ENCODE results near the gene CD200. TPM values are rescaled to one million over a fixed set of nuclear protein-coding genes. Genes with fewer than 3 reads are reported as not detected.

The CD200 gene
- total and polyA plus RNA-seq, 2 experiments from 2014 or later, result 51.9 to 65.0 TPM

GRCh38 chr3:112308151-112308911 lies 24.6 kb upstream of the CD200 start:
- ATAC-seq (no peak), DNase-seq (ENCODE audit: low spot score) (peak; percentile 70)
- Mint-ChIP-seq H3K27ac (peak overlapping the region; percentile 89), H3K27me3 (ENCODE audit: insufficient read depth, low read depth, poor library complexity) (peaks cover 7% of the 10 kb centered on the region), H3K9me3 (no peaks in the 10 kb centered on the region), H3K36me3 (ENCODE audit: low read depth) (peaks cover 6% of the 10 kb centered on the region), H3K4me3 (no peak overlapping the region), H3K4me1 (peaks cover 28% of the 10 kb centered on the region)
- Histone ChIP-seq H3K9me2 (ENCODE audit: insufficient read depth) (no peaks in the 10 kb centered on the region), H3K4me2 (no peak overlapping the region), H3K36me3 (ENCODE audit: insufficient read depth) (no peaks in the 10 kb centered on the region), H3F3A (replicated peaks; ENCODE audit: low read depth) (peaks cover 9% of the 10 kb centered on the region; the same call in 1 of the 2 replicates), H3K27ac (ENCODE audit: low read depth) (no peak overlapping the region), H3K79me2 (replicated peaks; ENCODE audit: insufficient read depth) (no peaks in the 10 kb centered on the region), H3K4me3 (no peak overlapping the region), H2AFZ (no peak overlapping the region), H4K20me1 (replicated peaks; ENCODE audit: insufficient read depth) (no peaks in the 10 kb centered on the region), H3K4me1 (ENCODE audit: insufficient read depth) (peaks cover 25% of the 10 kb centered on the region), H3K27me3 (ENCODE audit: insufficient read depth) (no peaks in the 10 kb centered on the region)
- TF ChIP-seq JUNB (IDR thresholded peaks at IDR 0.05; ENCODE audit: unreplicated experiment) (no peak), ZNF114 (CRISPR knock-in tag; IDR thresholded peaks at IDR 0.05) (no peak), NANOG (IDR thresholded peaks at IDR 0.05; ENCODE audit: borderline replicate concordance) (no peak), EZH2phosphoT487 (IDR thresholded peaks at IDR 0.05; ENCODE audit: unreplicated experiment) (no peak), ETS1 (IDR thresholded peaks at IDR 0.05) (no peak), STAT1 (IDR thresholded peaks at IDR 0.05; ENCODE audit: unreplicated experiment) (no peak), CREB1 (CRISPR knock-in tag; IDR thresholded peaks at IDR 0.05; ENCODE audit: low read depth) (no peak), EZH2 (IDR thresholded peaks at IDR 0.05; ENCODE audit: low read depth, unreplicated experiment) (no peak), POLR2AphosphoS5 (IDR thresholded peaks at IDR 0.05; ENCODE audit: low read depth) (no peak), ZNF331 (CRISPR knock-in tag; IDR thresholded peaks at IDR 0.05; ENCODE audit: low read depth) (no peak)
- TF ChIP-seq, protein P1, sequence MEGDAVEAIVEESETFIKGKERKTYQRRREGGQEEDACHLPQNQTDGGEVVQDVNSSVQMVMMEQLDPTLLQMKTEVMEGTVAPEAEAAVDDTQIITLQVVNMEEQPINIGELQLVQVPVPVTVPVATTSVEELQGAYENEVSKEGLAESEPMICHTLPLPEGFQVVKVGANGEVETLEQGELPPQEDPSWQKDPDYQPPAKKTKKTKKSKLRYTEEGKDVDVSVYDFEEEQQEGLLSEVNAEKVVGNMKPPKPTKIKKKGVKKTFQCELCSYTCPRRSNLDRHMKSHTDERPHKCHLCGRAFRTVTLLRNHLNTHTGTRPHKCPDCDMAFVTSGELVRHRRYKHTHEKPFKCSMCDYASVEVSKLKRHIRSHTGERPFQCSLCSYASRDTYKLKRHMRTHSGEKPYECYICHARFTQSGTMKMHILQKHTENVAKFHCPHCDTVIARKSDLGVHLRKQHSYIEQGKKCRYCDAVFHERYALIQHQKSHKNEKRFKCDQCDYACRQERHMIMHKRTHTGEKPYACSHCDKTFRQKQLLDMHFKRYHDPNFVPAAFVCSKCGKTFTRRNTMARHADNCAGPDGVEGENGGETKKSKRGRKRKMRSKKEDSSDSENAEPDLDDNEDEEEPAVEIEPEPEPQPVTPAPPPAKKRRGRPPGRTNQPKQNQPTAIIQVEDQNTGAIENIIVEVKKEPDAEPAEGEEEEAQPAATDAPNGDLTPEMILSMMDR (conservative IDR thresholded peaks at IDR 0.05; ENCODE audit: low read depth in 2 of 2), result no peak
- TF ChIP-seq, protein P2, sequence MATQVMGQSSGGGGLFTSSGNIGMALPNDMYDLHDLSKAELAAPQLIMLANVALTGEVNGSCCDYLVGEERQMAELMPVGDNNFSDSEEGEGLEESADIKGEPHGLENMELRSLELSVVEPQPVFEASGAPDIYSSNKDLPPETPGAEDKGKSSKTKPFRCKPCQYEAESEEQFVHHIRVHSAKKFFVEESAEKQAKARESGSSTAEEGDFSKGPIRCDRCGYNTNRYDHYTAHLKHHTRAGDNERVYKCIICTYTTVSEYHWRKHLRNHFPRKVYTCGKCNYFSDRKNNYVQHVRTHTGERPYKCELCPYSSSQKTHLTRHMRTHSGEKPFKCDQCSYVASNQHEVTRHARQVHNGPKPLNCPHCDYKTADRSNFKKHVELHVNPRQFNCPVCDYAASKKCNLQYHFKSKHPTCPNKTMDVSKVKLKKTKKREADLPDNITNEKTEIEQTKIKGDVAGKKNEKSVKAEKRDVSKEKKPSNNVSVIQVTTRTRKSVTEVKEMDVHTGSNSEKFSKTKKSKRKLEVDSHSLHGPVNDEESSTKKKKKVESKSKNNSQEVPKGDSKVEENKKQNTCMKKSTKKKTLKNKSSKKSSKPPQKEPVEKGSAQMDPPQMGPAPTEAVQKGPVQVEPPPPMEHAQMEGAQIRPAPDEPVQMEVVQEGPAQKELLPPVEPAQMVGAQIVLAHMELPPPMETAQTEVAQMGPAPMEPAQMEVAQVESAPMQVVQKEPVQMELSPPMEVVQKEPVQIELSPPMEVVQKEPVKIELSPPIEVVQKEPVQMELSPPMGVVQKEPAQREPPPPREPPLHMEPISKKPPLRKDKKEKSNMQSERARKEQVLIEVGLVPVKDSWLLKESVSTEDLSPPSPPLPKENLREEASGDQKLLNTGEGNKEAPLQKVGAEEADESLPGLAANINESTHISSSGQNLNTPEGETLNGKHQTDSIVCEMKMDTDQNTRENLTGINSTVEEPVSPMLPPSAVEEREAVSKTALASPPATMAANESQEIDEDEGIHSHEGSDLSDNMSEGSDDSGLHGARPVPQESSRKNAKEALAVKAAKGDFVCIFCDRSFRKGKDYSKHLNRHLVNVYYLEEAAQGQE (IDR thresholded peaks at IDR 0.05; ENCODE audit: unreplicated experiment), result no peak
- TF ChIP-seq, protein P3, sequence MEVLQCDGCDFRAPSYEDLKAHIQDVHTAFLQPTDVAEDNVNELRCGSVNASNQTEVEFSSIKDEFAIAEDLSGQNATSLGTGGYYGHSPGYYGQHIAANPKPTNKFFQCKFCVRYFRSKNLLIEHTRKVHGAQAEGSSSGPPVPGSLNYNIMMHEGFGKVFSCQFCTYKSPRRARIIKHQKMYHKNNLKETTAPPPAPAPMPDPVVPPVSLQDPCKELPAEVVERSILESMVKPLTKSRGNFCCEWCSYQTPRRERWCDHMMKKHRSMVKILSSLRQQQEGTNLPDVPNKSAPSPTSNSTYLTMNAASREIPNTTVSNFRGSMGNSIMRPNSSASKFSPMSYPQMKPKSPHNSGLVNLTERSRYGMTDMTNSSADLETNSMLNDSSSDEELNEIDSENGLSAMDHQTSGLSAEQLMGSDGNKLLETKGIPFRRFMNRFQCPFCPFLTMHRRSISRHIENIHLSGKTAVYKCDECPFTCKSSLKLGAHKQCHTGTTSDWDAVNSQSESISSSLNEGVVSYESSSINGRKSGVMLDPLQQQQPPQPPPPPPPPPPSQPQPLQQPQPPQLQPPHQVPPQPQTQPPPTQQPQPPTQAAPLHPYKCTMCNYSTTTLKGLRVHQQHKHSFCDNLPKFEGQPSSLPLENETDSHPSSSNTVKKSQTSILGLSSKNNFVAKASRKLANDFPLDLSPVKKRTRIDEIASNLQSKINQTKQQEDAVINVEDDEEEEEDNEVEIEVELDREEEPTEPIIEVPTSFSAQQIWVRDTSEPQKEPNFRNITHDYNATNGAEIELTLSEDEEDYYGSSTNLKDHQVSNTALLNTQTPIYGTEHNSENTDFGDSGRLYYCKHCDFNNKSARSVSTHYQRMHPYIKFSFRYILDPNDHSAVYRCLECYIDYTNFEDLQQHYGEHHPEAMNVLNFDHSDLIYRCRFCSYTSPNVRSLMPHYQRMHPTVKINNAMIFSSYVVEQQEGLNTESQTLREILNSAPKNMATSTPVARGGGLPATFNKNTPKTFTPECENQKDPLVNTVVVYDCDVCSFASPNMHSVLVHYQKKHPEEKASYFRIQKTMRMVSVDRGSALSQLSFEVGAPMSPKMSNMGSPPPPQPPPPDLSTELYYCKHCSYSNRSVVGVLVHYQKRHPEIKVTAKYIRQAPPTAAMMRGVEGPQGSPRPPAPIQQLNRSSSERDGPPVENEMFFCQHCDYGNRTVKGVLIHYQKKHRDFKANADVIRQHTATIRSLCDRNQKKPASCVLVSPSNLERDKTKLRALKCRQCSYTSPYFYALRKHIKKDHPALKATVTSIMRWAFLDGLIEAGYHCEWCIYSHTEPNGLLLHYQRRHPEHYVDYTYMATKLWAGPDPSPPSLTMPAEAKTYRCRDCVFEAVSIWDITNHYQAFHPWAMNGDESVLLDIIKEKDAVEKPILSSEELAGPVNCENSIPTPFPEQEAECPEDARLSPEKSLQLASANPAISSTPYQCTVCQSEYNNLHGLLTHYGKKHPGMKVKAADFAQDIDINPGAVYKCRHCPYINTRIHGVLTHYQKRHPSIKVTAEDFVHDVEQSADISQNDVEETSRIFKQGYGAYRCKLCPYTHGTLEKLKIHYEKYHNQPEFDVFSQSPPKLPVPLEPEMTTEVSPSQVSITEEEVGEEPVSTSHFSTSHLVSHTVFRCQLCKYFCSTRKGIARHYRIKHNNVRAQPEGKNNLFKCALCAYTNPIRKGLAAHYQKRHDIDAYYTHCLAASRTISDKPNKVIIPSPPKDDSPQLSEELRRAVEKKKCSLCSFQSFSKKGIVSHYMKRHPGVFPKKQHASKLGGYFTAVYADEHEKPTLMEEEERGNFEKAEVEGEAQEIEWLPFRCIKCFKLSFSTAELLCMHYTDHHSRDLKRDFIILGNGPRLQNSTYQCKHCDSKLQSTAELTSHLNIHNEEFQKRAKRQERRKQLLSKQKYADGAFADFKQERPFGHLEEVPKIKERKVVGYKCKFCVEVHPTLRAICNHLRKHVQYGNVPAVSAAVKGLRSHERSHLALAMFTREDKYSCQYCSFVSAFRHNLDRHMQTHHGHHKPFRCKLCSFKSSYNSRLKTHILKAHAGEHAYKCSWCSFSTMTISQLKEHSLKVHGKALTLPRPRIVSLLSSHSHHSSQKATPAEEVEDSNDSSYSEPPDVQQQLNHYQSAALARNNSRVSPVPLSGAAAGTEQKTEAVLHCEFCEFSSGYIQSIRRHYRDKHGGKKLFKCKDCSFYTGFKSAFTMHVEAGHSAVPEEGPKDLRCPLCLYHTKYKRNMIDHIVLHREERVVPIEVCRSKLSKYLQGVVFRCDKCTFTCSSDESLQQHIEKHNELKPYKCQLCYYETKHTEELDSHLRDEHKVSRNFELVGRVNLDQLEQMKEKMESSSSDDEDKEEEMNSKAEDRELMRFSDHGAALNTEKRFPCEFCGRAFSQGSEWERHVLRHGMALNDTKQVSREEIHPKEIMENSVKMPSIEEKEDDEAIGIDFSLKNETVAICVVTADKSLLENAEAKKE (CRISPR knock-in tag; IDR thresholded peaks at IDR 0.05), result no peak
